ENCODE data around the gene NR4A1. TPM values are rescaled to one million over a fixed set of nuclear protein-coding genes. Genes with fewer than 3 reads are reported as not detected.

NR4A1 gene
- total and polyA plus RNA-seq, 10 donors, result 11.8 to 113 (median 50.3) TPM

DNA sequence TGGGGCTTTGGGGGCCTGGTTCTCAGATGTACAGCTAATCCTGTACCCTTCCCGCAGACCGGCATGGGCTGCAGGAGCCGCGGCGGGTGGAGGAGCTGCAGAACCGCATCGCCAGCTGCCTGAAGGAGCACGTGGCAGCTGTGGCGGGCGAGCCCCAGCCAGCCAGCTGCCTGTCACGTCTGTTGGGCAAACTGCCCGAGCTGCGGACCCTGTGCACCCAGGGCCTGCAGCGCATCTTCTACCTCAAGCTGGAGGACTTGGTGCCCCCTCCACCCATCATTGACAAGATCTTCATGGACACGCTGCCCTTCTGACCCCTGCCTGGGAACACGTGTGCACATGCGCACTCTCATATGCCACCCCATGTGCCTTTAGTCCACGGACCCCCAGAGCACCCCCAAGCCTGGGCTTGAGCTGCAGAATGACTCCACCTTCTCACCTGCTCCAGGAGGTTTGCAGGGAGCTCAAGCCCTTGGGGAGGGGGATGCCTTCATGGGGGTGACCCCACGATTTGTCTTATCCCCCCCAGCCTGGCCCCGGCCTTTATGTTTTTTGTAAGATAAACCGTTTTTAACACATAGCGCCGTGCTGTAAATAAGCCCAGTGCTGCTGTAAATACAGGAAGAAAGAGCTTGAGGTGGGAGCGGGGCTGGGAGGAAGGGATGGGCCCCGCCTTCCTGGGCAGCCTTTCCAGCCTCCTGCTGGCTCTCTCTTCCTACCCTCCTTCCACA lies 7.6 kb downstream of the NR4A1 start:
- 71 to 80% (median 77%) methylated on average over 21 to 25 of the region's 25 CpGs for whole genome bisulfite sequencing, 5 donors
- Histone ChIP-seq H3K4me1 (peaks cover 0 to 49% (median 31%) of the 10 kb centered on the region in 6 donors), H3K9me3 (no peaks in the 10 kb centered on the region), H3K36me3 (peaks cover 0 to 56% (median 34%) of the 10 kb centered on the region in 6 donors), H3K27ac (peak overlapping the region in 1 of 8 donors; percentile 20), H3K4me3 (no peak overlapping the region), H3K27me3 (replicated peaks in 1 of 7) (no peaks in the 10 kb centered on the region)
- no peak for DNase-seq
- intact Hi-C loops (cut with DNase I; ENCODE audit: low total_unique reads), result no loop called here
- peak; percentile 49 to 79 (median 50) for TF ChIP-seq POLR2AphosphoS5 (IDR thresholded peaks at IDR 0.05)
- no peak for TF ChIP-seq CTCF (IDR thresholded peaks at IDR 0.05 in 8 of 11, conservative IDR thresholded peaks at IDR 0.05 in 3 of 11)
- TF ChIP-seq POLR2A (IDR thresholded peaks at IDR 0.05), result no peak

- intact Hi-C loops (cut with DNase I; ENCODE audit: low total_unique reads), result no loop called here
- Histone ChIP-seq H3K9me3 (no peaks in the 10 kb centered on the region), H3K36me3 (peaks cover 0 to 48% (median 28%) of the 10 kb centered on the region in 6 donors), H3K4me3 (no peak overlapping the region), H3K27me3 (replicated peaks in 1 of 7) (no peaks in the 10 kb centered on the region), H3K4me1 (peaks cover 0 to 58% (median 31%) of the 10 kb centered on the region in 6 donors), H3K27ac (no peak overlapping the region)
- TF ChIP-seq POLR2AphosphoS5 (IDR thresholded peaks at IDR 0.05) (peak in 1 of 3 donors; percentile 81), CTCF (IDR thresholded peaks at IDR 0.05 in 8 of 11, conservative IDR thresholded peaks at IDR 0.05 in 3 of 11) (no peak)
- no peak for DNase-seq
- WGBS, 5 donors, result 80 to 88% (median 83%) methylated on average over 11 to 12 of the region's 12 CpGs
Observed at GRCh38 chr12:52059582-52060497, 8.6 kb downstream of the NR4A1 start.

DNA sequence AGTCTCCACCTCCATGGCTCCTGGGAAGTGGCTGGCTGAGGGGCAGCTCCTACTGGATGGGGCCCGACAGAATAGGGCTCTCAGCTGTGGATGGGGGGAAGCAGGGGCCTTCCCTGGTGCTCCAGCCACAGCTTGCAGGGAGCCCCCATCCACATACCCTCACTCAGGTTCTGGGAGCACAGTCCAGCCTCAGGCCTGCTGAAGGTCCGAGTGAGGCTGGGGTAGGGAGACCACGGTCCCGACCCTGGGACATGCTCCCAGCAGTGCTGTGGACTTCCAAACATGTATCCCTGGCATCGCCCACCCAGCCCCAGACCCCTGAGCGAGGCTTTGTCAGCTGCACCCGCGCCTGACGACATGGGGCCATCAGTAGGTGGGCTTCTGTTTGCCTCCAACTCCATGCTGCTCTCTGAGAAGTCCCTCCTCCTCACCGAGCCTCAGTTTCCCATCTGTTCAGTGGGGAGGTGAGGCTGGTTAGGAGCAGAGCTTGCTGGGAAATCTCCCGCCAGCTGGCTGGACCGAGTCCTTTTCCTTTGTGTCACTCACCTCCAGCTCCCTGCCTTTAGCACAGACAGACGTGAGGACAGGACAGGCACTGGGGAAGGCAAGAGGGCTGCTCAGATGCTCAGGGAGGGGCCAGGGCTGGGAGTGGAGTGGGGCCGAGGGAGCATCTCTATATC lies 9.4 kb downstream of the NR4A1 start:
- TF ChIP-seq POLR2AphosphoS5 (IDR thresholded peaks at IDR 0.05) (peak in 1 of 3 donors; percentile 36), CTCF (IDR thresholded peaks at IDR 0.05 in 8 of 11, conservative IDR thresholded peaks at IDR 0.05 in 3 of 11) (no peak), POLR2A (IDR thresholded peaks at IDR 0.05) (no peak)
- Histone ChIP-seq H3K27me3 (replicated peaks in 1 of 7) (no peaks in the 10 kb centered on the region), H3K9me3 (no peaks in the 10 kb centered on the region), H3K36me3 (peaks cover 0 to 40% (median 25%) of the 10 kb centered on the region in 6 donors), H3K27ac (peak overlapping the region in 1 of 8 donors; percentile 58), H3K4me3 (no peak overlapping the region), H3K4me1 (peaks cover 0 to 58% (median 31%) of the 10 kb centered on the region in 6 donors)
- 87 to 92% (median 90%) methylated on average over 13 to 14 of the region's 14 CpGs for WGBS, 5 donors
- intact Hi-C loops (cut with DNase I; ENCODE audit: low total_unique reads), result no loop called here
- no peak for DNase-seq
